Measurements from ENCODE around the gene KIAA2012.

GRCh38 chr2:202251494-202251893, 178.4 kb downstream of the KIAA2012 start:
- no peak for TF ChIP-seq CTCF (IDR thresholded peaks at IDR 0.05; ENCODE audit: low read depth, low read length, poor library complexity, severe bottlenecking)
- no peak for TF ChIP-seq EZH2phosphoT487 (IDR thresholded peaks at IDR 0.05; ENCODE audit: borderline replicate concordance, low read length)
